Amniotic epithelial cell (primary cell): ENCODE measurements around the gene DNER.
"Not testable (repeated sequence)": the region's sequence is repeated elsewhere in the genome, so short reads cannot be mapped to it uniquely, and the experiment has no call there.

Experiments used
- DNase-seq: peaks from one replicate; pipeline ENCODE4 v3.0.0-alpha.2; 2010; ENCODE audit warnings: low read depth

The DNER gene

GRCh38 chr2:229714080-229714735 is at the start of gene DNER:
TSS of gene DNER (minus strand) at chr2:229714555. CDS start at chr2:229714423, 132 bp downstream.
- no peak for DNase-seq

DNA sequence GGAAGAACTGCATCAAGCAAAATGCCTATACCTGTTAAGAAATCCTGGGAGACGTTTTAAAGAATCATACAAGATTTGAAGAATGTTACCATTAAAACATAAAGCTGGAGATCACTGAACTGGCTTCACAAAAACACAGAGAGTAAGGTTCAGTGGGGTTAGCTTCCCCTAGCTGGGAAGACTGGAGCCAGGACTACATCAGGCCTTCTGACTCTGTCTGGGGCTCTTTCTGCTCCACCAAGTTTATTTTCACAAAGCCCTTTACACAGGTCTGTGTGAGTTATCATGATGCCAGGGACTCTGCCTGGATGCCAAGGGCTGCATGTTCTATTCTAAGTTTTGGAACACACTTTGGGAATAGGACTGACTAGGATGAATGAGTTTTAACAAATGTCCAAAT is 47.3 kb upstream of the DNER start:
- no peak for DNase-seq

DNA sequence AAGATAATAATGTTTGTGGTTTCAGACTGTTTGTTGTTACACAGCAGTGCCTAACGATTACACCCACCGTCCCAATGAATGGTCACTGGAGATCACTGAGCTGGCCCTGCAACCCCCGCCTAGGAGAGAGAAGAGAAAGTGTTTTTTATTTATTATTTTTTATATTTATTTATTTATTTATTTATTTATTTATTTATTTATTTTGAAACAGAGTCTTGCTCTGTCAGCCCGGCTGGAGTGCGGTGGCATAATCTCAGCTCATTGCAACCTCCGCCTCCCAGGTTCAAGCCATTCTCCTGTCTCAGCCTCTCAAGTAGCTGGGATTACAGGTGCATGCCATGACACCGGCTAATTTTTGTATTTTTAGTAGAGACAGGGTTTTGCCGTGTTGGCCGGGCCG is 43.1 kb upstream of the DNER start:
- not testable (repeated sequence) for DNase-seq

- DNase-seq: no peak
Measured at GRCh38 chr2:229752970-229753729, 38.8 kb upstream of the DNER start.

- no peak for DNase-seq
Measured at GRCh38 chr2:229749779-229750178, 35.4 kb upstream of the DNER start.

- DNase-seq: no peak
Measured at GRCh38 chr2:229748950-229749349, 34.6 kb upstream of the DNER start.

- not testable (repeated sequence) for DNase-seq
Measured at GRCh38 chr2:229742691-229743090, 28.3 kb upstream of the DNER start.

- no peak for DNase-seq
Measured at GRCh38 chr2:229740279-229740678, 25.9 kb upstream of the DNER start.

GRCh38 chr2:229738024-229738625 is 23.8 kb upstream of the DNER start:
- no peak for DNase-seq

- no peak for DNase-seq
Measured at GRCh38 chr2:229734410-229734809, 20.1 kb upstream of the DNER start.

GRCh38 chr2:229733611-229734245 is 19.4 kb upstream of the DNER start:
- DNase-seq: no peak

- DNase-seq: no peak
Measured at GRCh38 chr2:229732897-229733296, 18.5 kb upstream of the DNER start.

- DNase-seq: peak; percentile 55
Measured at GRCh38 chr2:229731916-229732315, 17.6 kb upstream of the DNER start.

DNA sequence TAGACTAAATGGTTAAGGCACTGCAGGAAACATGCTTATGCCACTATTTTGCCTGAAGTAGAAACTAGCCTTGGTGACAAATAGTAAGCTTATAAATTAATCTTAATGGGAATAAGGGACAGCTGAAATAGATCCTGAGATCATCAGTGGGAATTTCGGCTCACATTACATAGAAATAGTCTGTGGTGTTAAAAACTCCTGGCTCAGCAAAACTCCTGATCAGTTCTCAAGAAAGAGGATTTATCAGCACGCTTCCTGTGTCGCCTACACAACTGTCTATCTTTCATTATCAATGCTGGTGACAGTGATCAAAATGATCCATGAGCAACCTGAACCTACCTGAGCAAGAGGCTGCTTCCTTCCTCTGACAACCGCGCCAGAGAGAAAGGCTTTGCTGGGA is 17.0 kb upstream of the DNER start:
- no peak for DNase-seq

DNA sequence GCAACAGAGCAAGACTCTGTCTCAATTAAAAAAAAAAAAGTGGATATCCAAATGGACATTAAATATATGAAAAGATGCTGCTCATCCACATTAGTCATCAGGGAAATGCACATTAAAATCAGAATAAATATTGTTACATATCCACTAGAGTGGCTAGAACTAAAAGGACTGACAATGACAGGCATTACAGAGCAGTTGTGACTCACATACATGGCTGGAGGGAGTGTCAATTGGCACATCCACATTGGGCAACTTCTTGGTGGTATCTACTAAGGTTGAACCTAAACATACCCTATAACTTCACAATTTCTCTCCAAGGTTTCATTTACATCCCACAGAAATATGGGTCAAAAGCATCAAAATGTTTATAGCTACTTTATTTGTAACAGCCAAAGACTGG is 14.0 kb upstream of the DNER start:
- peak; percentile 12 for DNase-seq

DNA sequence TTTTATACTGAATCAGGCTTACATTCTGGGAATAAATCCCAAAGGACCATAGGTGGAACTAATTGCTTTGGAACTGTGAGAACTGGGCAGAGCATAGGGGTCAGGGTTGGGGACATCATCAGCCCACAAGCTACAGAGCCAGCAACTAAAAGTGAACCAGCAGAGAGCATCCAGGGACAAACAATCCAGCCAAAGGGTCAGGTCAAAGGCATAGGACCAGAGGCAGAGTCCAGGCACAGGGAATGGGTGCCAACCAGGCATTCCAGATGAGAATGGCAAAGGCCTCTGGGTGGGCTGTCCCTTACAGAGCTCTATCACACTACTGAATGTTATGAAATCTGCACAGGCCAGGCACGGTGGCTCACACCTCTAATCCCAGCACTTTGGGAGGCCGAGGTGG is 12.3 kb upstream of the DNER start:
- DNase-seq: no peak

DNA sequence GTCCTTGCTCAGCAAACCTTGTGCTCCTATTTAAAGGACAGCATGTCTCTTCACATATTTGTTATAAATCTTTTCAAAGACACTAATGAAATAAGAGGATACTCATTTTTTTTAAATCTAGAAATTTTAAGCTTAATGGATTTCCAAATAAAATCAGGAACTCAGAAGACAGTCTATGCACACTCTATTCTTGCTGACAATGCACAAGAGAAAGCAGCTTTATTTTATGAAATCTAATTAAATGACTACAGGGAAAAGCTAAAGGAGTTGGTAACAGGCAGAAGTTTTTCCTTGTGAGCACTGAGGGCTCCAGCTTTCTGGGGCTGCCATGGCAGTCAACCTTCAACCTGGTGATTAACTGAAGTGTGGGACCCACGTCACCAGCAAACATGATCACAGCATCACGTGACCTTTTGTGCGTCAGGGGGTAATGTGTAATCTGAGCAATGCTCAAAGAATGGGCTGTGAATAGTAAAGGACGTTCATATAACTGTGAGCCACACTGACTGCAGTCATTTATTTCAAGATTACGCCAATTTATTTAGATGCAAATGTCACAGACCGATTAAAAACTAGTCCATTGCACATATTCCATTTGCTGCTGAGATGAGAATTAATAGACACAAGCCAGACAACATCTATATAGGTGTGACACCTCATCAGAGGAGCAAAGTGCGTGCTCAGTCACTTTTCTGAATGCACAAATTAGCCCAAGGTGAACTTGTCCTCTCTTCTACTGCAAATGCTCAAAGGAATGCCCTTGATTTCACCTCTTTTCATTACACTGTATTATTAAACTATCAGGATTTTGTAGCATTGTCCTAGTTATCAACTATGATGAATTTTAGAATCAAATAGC is 11.6 kb upstream of the DNER start:
- peak; percentile 83 for DNase-seq

DNA sequence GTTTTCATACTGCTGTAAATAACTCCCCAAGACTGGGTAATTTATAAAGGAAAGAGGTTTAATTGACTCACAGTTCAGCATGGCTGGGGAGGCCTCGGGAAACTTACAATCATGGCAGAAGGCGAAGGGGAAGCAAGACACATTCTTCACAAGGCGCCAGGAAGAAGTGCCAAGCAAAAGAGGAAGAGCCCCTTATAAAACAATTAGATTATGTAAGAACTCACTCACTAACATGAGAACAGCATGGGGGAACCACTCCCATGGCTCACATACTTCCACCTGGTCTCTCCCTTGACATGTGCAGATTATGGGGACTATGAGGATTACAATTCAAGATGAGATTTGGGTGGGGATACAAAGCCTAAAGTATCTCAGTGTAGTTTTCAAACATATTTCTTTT is 8.8 kb upstream of the DNER start:
- not testable (repeated sequence) for DNase-seq

- DNase-seq: peak; percentile 64
Measured at GRCh38 chr2:229719926-229720647, 5.7 kb upstream of the DNER start.

DNA sequence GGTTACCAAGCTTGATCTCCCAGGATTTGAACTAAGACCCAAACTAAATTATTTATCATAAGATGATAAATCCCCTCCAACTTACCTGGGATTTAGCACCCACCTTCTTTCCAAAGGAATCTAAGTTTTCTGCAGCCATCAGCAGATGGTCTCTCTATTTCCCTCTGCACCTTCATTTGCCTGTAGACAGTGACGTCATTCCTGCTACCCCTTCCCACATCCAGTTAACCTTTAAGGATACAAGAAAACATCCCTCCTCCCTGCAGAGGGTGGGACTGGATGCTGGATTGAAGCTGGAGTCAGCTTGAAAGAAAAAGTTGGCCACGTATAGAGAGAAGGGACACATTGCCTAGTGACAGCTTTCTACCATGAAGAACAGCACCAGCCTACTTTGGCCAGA is 3.7 kb upstream of the DNER start:
- DNase-seq: no peak

GRCh38 chr2:229715895-229716507 is 1.6 kb upstream of the DNER start:
- peak; percentile 20 for DNase-seq
